GM12878 (cell line): Measurements from ENCODE around the gene SLC22A7. TPM values are rescaled to one million over a fixed set of nuclear protein-coding genes. Genes with fewer than 3 reads are reported as not detected.

Experiments used
- ATAC-seq: fragments of 200-7000 bp; cut with Tn5 transposase; 3 replicates; pipeline ENCODE4 v1.9.1; 2020; ENCODE audit warnings: mild to moderate bottlenecking, moderate library complexity
- BruUV-seq: library from RNA; stranded (reverse); fragments of 400-500 nt; replicated peaks from 2 replicates; lab custom pipeline; 2021; lab: Mats Ljungman, UMichigan
- CTCF ChIA-PET: fragments of 300-600 bp; sonication (Branson Sonifier 250); formaldehyde crosslinking; extraction: SDS; loops from one replicate; lab custom pipeline; 2021; ENCODE audit warnings: inconsistent platforms; lab: Yijun Ruan, JAX
- POLR2A ChIA-PET: fragments of 350-600 bp; formaldehyde crosslinking; extraction: SDS; loops from one replicate; lab custom pipeline; 2021; ENCODE audit warnings: inconsistent platforms; lab: Charles Lee
- RAD21 ChIA-PET: fragments of 300-600 bp; sonication (Branson Sonifier 250); formaldehyde crosslinking; loops from one replicate; lab custom pipeline; 2023; ENCODE audit warnings: antibody characterized with exemption; ENCODE audit not compliant: unreplicated experiment; lab: Charles Lee
- SMC1A ChIA-PET: fragments of 300-600 bp; sonication (Branson Sonifier 250); formaldehyde crosslinking; loops from one replicate; lab custom pipeline; 2023; ENCODE audit not compliant: unreplicated experiment, uncharacterized antibody; lab: Charles Lee
- DNase-seq: peaks from one replicate; pipeline ENCODE4 v3.0.0-alpha.2; 2011; ENCODE audit warnings: low read depth, low spot score
- FAIRE-seq: peaks from 3 replicates; lab custom pipeline; 2011; peaks lifted over from hg19 to GRCh38; lab: Jason Lieb, UNC
- H2AFZ ChIP-seq: 2 replicates; pipeline ENCODE4 v1.6.0; 2011; ENCODE audit warnings: low read depth, low read length, control low read depth; ENCODE audit not compliant: control insufficient read depth
- H3K27ac ChIP-seq: 2 replicates; pipeline ENCODE4 v1.5.1; 2011; ENCODE audit warnings: control low read depth; ENCODE audit not compliant: control insufficient read depth, insufficient read depth
- H3K27me3 ChIP-seq, 2 experiments: replicated peaks in 1 of 2; 2 replicates each; pipeline versions ENCODE4 v1.6.0 to v1.6.1; 2011; ENCODE audit warnings: low read length in 1 of 2; ENCODE audit not compliant: control insufficient read depth in 2 of 2, insufficient read depth in 2 of 2
- H3K36me3 ChIP-seq, 2 experiments: 2 replicates each; pipeline ENCODE4 v1.5.1; 2011; ENCODE audit warnings: low read length in 1 of 2; ENCODE audit not compliant: control insufficient read depth in 2 of 2, insufficient read depth in 2 of 2
- H3K4me1 ChIP-seq: 2 replicates; pipeline ENCODE4 v1.6.1; 2011; ENCODE audit warnings: mild to moderate bottlenecking, low read length, moderate library complexity, mixed read lengths; ENCODE audit not compliant: control insufficient read depth, insufficient read depth
- H3K4me2 ChIP-seq: 2 replicates; pipeline ENCODE4 v1.6.0; 2011; ENCODE audit warnings: control low read depth; ENCODE audit not compliant: control insufficient read depth, insufficient read depth
- H3K4me3 ChIP-seq: fragments of 200-600 bp; sonication (generic); 2 replicates; pipeline ENCODE4 v1.5.1; 2016
- H3K79me2 ChIP-seq: 2 replicates; pipeline ENCODE4 v1.6.0; 2011; ENCODE audit warnings: low read length; ENCODE audit not compliant: control insufficient read depth, insufficient read depth
- H3K9ac ChIP-seq: 2 replicates; pipeline ENCODE4 v1.8.0; 2011; ENCODE audit warnings: low read length, control low read depth, mixed read lengths; ENCODE audit not compliant: control insufficient read depth, insufficient read depth
- H3K9me3 ChIP-seq: replicated peaks from 3 replicates; pipeline ENCODE4 v1.5.1; 2011; ENCODE audit warnings: mild to moderate bottlenecking, low read length; ENCODE audit not compliant: control insufficient read depth, insufficient read depth
- H4K20me1 ChIP-seq: 2 replicates; pipeline ENCODE4 v1.6.0; 2011; ENCODE audit not compliant: control insufficient read depth, insufficient read depth
- CEBPB ChIP-seq, 2 experiments: fragments of 150-350 bp in 1 of 2; IDR thresholded peaks; 2 replicates each; pipeline ENCODE4 v1.6.1; 2012 to 2014; ENCODE audit warnings: low read depth in 2 of 2, low read length in 2 of 2, borderline replicate concordance in 1 of 2, inconsistent platforms in 1 of 2
- ESRRA ChIP-seq: IDR thresholded peaks from 2 replicates; pipeline ENCODE4 v1.6.1; 2012; ENCODE audit warnings: mild to moderate bottlenecking, low read length, improper control_type of control experiment
- ETV6 ChIP-seq, 2 experiments: fragments of 450-650 bp in 1 of 2; IDR thresholded peaks in 1 of 2; conservative IDR thresholded peaks in 1 of 2; 2 replicates each; pipeline ENCODE4 v1.6.1; 2014; ENCODE audit warnings: antibody characterized with exemption in 1 of 2, borderline replicate concordance in 1 of 2, low read depth in 1 of 2, mild to moderate bottlenecking in 1 of 2, moderate library complexity in 1 of 2
- GATAD2B ChIP-seq: fragments of 450-650 bp; conservative IDR thresholded peaks from 2 replicates; pipeline ENCODE4 v1.6.1; 2017; ENCODE audit warnings: low read depth, mild to moderate bottlenecking, moderate library complexity
- KLF5 ChIP-seq: fragments of 450-650 bp; IDR thresholded peaks from 2 replicates; pipeline ENCODE4 v1.6.1; 2014; ENCODE audit warnings: mild to moderate bottlenecking; ENCODE audit not compliant: partially characterized antibody
- MTA2 ChIP-seq: fragments of 450-650 bp; IDR thresholded peaks from 2 replicates; pipeline ENCODE4 v1.6.1; 2016; ENCODE audit warnings: low read depth, mild to moderate bottlenecking, moderate library complexity
- PKNOX1 ChIP-seq: fragments of 450-650 bp; IDR thresholded peaks from 2 replicates; pipeline ENCODE4 v1.6.1; 2016; ENCODE audit warnings: mild to moderate bottlenecking
- RAD51 ChIP-seq: fragments of 450-650 bp; IDR thresholded peaks from 2 replicates; pipeline ENCODE4 v1.6.1; 2016; ENCODE audit warnings: moderate library complexity, mild to moderate bottlenecking, inconsistent platforms
- SMAD1 ChIP-seq: fragments of 450-650 bp; IDR thresholded peaks from 2 replicates; pipeline ENCODE4 v1.6.1; 2018; ENCODE audit warnings: mild to moderate bottlenecking, low read depth; ENCODE audit not compliant: partially characterized antibody
- WGBS: methylation state at CpG from one replicate; pipeline ENCODE4 v1.1.6; 2016; ENCODE audit warnings: low lambda C conversion rate; ENCODE audit not compliant: insufficient replicate concordance, insufficient coverage; ENCODE audit errors: missing lambda C conversion rate; 5-methylcytosine and 5-hydroxymethylcytosine counted together
- in situ Hi-C: fragments of 300-500 bp; cut with MboI; formaldehyde crosslinking; loops from 9 replicates; pipeline ENCODE4 v1.14.3; 2018; ENCODE audit warnings: mixed read lengths
- intact Hi-C: fragments of 100-400 bp; cut with micrococcal nuclease; formaldehyde crosslinking; loops from one replicate; pipeline ENCODE4 v1.14.2; 2022; ENCODE audit not compliant: unreplicated experiment
- polyA plus RNA-seq, 11 experiments: library from polyadenylated mRNA; depleted of rRNA in 4 of 11; unstranded in 6 of 11; stranded (reverse) in 5 of 11; fragments of >200 nt; fragmentation: Nextera tagmentation in 4 of 11; fragmentation: Illumina TruSeq in 1 of 11; extraction: Ambion mirVana in 4 of 11; extraction: Trizol in 1 of 11; gene quantifications; 1 replicate in 1 of 11; 2 replicates in 10 of 11; pipeline versions ENCODE4 v1.2.1 to v1.2.3, GENCODE V29; 2011 to 2016; ENCODE audit warnings: inconsistent platforms in 2 of 11, missing spikeins in 2 of 11, low read depth in 1 of 11
- total RNA-seq, 4 experiments: library from RNA; depleted of rRNA in 3 of 4; stranded (reverse); fragments of >200 nt in 3 of 4; fragmentation: Illumina TruSeq in 1 of 4; extraction: Trizol in 1 of 4; gene quantifications; 2 replicates each; pipeline versions ENCODE4 v1.2.1 to v1.2.3, GENCODE V29; 2013 to 2021
- TF ChIP-seq, protein P1 (sequence below): IDR thresholded peaks from 2 replicates; pipeline ENCODE4 v1.6.1; 2011; ENCODE audit warnings: mild to moderate bottlenecking, low read depth, low read length, moderate library complexity; ENCODE audit not compliant: insufficient replicate concordance
- TF ChIP-seq, protein P2 (sequence below): fragments of 450-650 bp; IDR thresholded peaks from 2 replicates; pipeline ENCODE4 v1.6.1; 2018; ENCODE audit warnings: borderline replicate concordance, mild to moderate bottlenecking; ENCODE audit not compliant: partially characterized antibody
- TF ChIP-seq, protein P3 (sequence below): fragments of 450-650 bp; IDR thresholded peaks from 2 replicates; pipeline ENCODE4 v1.6.1; 2017; ENCODE audit warnings: mild to moderate bottlenecking, low read depth, inconsistent platforms; ENCODE audit not compliant: poor library complexity, severe bottlenecking

The SLC22A7 gene
- total and polyA plus RNA-seq, 10 of the 15 experiments (the other 5 are each of a cell fraction or from before 2014, with no cell fraction given): 0.08 to 0.31 TPM; not detected in 8

- Histone ChIP-seq H3K9ac (no peak overlapping the region), H3K9me3 (no peaks in the 10 kb centered on the region), H3K36me3 (no peaks in the 10 kb centered on the region), H4K20me1 (no peaks in the 10 kb centered on the region), H3K27ac (no peak overlapping the region), H3K4me3 (no peak overlapping the region), H2AFZ (no peak overlapping the region), H3K4me1 (peaks cover 22% of the 10 kb centered on the region), H3K4me2 (no peak overlapping the region), H3K27me3 (no peaks in the 10 kb centered on the region), H3K79me2 (no peaks in the 10 kb centered on the region)
- 82% methylated on average over 7 of the region's 7 CpGs for WGBS
- DNase-seq (no peak), ATAC-seq (no peak), FAIRE-seq (no peak)
- ChIA-PET CTCF (interaction anchor here (1.2 to 3.2 kb wide), 8 partner anchors 41 to 239 kb away, joined by 3 to 15 read pairs (median 4); partner anchors contain the start of gene CRIP3), SMC1A (interaction anchor here (1.1 to 2.5 kb wide), 6 partner anchors 9 to 239 kb away, joined by 3 to 10 read pairs (median 6); partner anchors contain the start of gene CRIP3), RAD21 (interaction anchor here (1.0 to 1.7 kb wide), 9 partner anchors 29 to 242 kb away, joined by 3 to 6 read pairs (median 4); partner anchors contain the start of genes CRIP3 and ZNF318), POLR2A (interaction anchor here (0.5 to 1.6 kb wide), 3 partner anchors 55 to 102 kb away, joined by 3 to 5 read pairs (median 3); partner anchors contain the start of gene ZNF318)
- TF ChIP-seq ETV6 (conservative IDR thresholded peaks at IDR 0.05 in 1 of 2, IDR thresholded peaks at IDR 0.05 in 1 of 2; ENCODE audit: borderline replicate concordance in 1 of 2, low read depth in 1 of 2) (no peak), ESRRA (no peak), PKNOX1 (no peak), RAD51 (no peak), CEBPB (IDR thresholded peaks at IDR 0.05; ENCODE audit: borderline replicate concordance in 1 of 2, low read depth in 2 of 2, low read length in 2 of 2) (no peak), MTA2 (peak; percentile 25; the same call in 1 of the 2 replicates), SMAD1 (peak; percentile 27), KLF5 (no peak), GATAD2B (no peak)
- TF ChIP-seq, protein P1, sequence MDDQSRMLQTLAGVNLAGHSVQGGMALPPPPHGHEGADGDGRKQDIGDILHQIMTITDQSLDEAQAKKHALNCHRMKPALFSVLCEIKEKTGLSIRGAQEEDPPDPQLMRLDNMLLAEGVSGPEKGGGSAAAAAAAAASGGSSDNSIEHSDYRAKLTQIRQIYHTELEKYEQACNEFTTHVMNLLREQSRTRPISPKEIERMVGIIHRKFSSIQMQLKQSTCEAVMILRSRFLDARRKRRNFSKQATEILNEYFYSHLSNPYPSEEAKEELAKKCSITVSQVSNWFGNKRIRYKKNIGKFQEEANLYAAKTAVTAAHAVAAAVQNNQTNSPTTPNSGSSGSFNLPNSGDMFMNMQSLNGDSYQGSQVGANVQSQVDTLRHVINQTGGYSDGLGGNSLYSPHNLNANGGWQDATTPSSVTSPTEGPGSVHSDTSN: no peak
- TF ChIP-seq, protein P2, sequence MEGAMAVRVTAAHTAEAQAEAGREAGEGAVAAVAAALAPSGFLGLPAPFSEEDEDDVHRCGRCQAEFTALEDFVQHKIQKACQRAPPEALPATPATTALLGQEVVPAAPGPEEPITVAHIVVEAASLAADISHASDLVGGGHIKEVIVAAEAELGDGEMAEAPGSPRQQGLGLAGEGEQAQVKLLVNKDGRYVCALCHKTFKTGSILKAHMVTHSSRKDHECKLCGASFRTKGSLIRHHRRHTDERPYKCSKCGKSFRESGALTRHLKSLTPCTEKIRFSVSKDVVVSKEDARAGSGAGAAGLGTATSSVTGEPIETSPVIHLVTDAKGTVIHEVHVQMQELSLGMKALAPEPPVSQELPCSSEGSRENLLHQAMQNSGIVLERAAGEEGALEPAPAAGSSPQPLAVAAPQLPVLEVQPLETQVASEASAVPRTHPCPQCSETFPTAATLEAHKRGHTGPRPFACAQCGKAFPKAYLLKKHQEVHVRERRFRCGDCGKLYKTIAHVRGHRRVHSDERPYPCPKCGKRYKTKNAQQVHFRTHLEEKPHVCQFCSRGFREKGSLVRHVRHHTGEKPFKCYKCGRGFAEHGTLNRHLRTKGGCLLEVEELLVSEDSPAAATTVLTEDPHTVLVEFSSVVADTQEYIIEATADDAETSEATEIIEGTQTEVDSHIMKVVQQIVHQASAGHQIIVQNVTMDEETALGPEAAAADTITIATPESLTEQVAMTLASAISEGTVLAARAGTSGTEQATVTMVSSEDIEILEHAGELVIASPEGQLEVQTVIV: peak; percentile 17
- TF ChIP-seq, protein P3, sequence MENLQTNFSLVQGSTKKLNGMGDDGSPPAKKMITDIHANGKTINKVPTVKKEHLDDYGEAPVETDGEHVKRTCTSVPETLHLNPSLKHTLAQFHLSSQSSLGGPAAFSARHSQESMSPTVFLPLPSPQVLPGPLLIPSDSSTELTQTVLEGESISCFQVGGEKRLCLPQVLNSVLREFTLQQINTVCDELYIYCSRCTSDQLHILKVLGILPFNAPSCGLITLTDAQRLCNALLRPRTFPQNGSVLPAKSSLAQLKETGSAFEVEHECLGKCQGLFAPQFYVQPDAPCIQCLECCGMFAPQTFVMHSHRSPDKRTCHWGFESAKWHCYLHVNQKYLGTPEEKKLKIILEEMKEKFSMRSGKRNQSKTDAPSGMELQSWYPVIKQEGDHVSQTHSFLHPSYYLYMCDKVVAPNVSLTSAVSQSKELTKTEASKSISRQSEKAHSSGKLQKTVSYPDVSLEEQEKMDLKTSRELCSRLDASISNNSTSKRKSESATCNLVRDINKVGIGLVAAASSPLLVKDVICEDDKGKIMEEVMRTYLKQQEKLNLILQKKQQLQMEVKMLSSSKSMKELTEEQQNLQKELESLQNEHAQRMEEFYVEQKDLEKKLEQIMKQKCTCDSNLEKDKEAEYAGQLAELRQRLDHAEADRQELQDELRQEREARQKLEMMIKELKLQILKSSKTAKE: no peak
- in situ Hi-C loops (no loop called here), intact Hi-C loops (no loop called here)
- BruUV-seq: no TSS peak
Observed at GRCh38 chr6:43267619-43268354, 30.3 kb upstream of the SLC22A7 start.
